Prostate gland (tissue), 2 donors: ENCODE data around the gene VGLL3. TPM values are rescaled to one million over a fixed set of nuclear protein-coding genes. Genes with fewer than 3 reads are reported as not detected.

Experiments
- DNase-seq: peaks from one replicate; pipeline ENCODE4 v3.0.0-alpha.2; 2019; ENCODE audit warnings: low spot score
- H3K27ac ChIP-seq, 2 donors: fragments of 200-600 bp; sonication (generic); 2 replicates each; pipeline ENCODE4 v1.5.1; 2017 to 2019
- H3K27me3 ChIP-seq: fragments of 200-600 bp; sonication (generic); replicated peaks from 2 replicates; pipeline ENCODE4 v1.5.1; 2019; ENCODE audit not compliant: insufficient read depth
- H3K36me3 ChIP-seq, 2 donors: fragments of 200-600 bp; sonication (generic); 1 replicate in 1 of 2; 2 replicates in 1 of 2; pipeline versions ENCODE4 v1.5.1 to v1.8.1; 2017 to 2019
- H3K4me1 ChIP-seq: fragments of 200-600 bp; sonication (generic); replicated peaks from 2 replicates; pipeline ENCODE4 v1.5.1; 2019
- H3K4me3 ChIP-seq, 2 donors: fragments of 200-600 bp; sonication (generic); 2 replicates each; pipeline ENCODE4 v1.5.1; 2017 to 2019
- H3K9me3 ChIP-seq: fragments of 200-600 bp; sonication (generic); 2 replicates; pipeline ENCODE4 v1.5.1; 2017
- CTCF ChIP-seq, 4 experiments: fragments of 200-600 bp in 2 of 4; fragments of 450-650 bp in 2 of 4; sonication (generic) in 2 of 4; IDR thresholded peaks; 1 replicate in 3 of 4; 2 replicates in 1 of 4; pipeline ENCODE4 v1.5.1; 2016 to 2019; ENCODE audit warnings: antibody characterized with exemption in 4 of 4, mild to moderate bottlenecking in 2 of 4, moderate library complexity in 2 of 4
- POLR2A ChIP-seq: fragments of 450-650 bp; IDR thresholded peaks from one replicate; pipeline ENCODE4 v1.6.1; 2016; ENCODE audit warnings: antibody characterized with exemption, mild to moderate bottlenecking
- POLR2AphosphoS5 ChIP-seq: sonication (generic); formaldehyde crosslinking; IDR thresholded peaks from one replicate; pipeline ENCODE4 v1.6.1; 2017; ENCODE audit warnings: antibody characterized with exemption
- WGBS: methylation state at CpG from one replicate; pipeline ENCODE4 v1.1.5; 2018; 5-methylcytosine and 5-hydroxymethylcytosine counted together
- intact Hi-C: fragments of 100-400 bp; cut with DNase I; formaldehyde crosslinking; loops from one replicate; pipeline ENCODE4 v1.14.2; 2022
- total RNA-seq, 2 donors: library from RNA; depleted of rRNA; stranded (reverse); fragments of >200 nt; gene quantifications; one replicate each; pipeline ENCODE4 v1.1.0, GENCODE V29; 2016

Gene VGLL3
- total RNA-seq, 2 donors from 2014 or later = 44.4 to 55.5 TPM

- H3K4me3 ChIP-seq = no peak overlapping the region
- no peaks in the 10 kb centered on the region for H3K36me3 ChIP-seq
- H3K4me1 ChIP-seq = no peaks in the 10 kb centered on the region
- no peak for DNase-seq
- intact Hi-C loops = no loop called here
- 43% methylated on average over 1 of the region's 1 CpG for WGBS
- TF ChIP-seq POLR2AphosphoS5 = no peak
- no peak for TF ChIP-seq POLR2A
- no peak for TF ChIP-seq CTCF (IDR thresholded peaks at IDR 0.05)
- no peaks in the 10 kb centered on the region for H3K9me3 ChIP-seq
- H3K27ac ChIP-seq = no peak overlapping the region
- H3K27me3 ChIP-seq = no peaks in the 10 kb centered on the region
Measured at GRCh38 chr3:86954226-86954625, 36.7 kb downstream of the VGLL3 start.

- no peaks in the 10 kb centered on the region for H3K4me1 ChIP-seq
- no peak overlapping the region for H3K4me3 ChIP-seq
- H3K9me3 ChIP-seq = no peaks in the 10 kb centered on the region
- intact Hi-C loops = no loop called here
- H3K36me3 ChIP-seq = no peaks in the 10 kb centered on the region
- no peaks in the 10 kb centered on the region for H3K27me3 ChIP-seq
- no peak for DNase-seq
- TF ChIP-seq CTCF (IDR thresholded peaks at IDR 0.05) = no peak
- TF ChIP-seq POLR2A = no peak
- TF ChIP-seq POLR2AphosphoS5 = no peak
- H3K27ac ChIP-seq = no peak overlapping the region
Measured at GRCh38 chr3:86951322-86951721, 39.6 kb downstream of the VGLL3 start.

- no peaks in the 10 kb centered on the region for H3K4me1 ChIP-seq
- intact Hi-C loops = no loop called here
- no peak overlapping the region for H3K4me3 ChIP-seq
- no peaks in the 10 kb centered on the region for H3K36me3 ChIP-seq
- DNase-seq = no peak
- 93% methylated on average over 3 of the region's 3 CpGs for WGBS
- no peak for TF ChIP-seq CTCF (IDR thresholded peaks at IDR 0.05)
- no peak for TF ChIP-seq POLR2A
- no peak for TF ChIP-seq POLR2AphosphoS5
- no peak overlapping the region for H3K27ac ChIP-seq
- no peaks in the 10 kb centered on the region for H3K27me3 ChIP-seq
- H3K9me3 ChIP-seq = no peaks in the 10 kb centered on the region
Measured at GRCh38 chr3:86950717-86951116, 40.2 kb downstream of the VGLL3 start.

GRCh38 chr3:86949850-86950249 lies 41.1 kb downstream of the VGLL3 start:
- no peak for DNase-seq
- no peak for TF ChIP-seq POLR2AphosphoS5
- no peak for TF ChIP-seq POLR2A
- no peak for TF ChIP-seq CTCF (IDR thresholded peaks at IDR 0.05)
- no peak overlapping the region for H3K27ac ChIP-seq
- no peaks in the 10 kb centered on the region for H3K36me3 ChIP-seq
- H3K4me1 ChIP-seq = no peaks in the 10 kb centered on the region
- no peak overlapping the region for H3K4me3 ChIP-seq
- intact Hi-C loops = no loop called here
- no peaks in the 10 kb centered on the region for H3K27me3 ChIP-seq
- no peaks in the 10 kb centered on the region for H3K9me3 ChIP-seq

GRCh38 chr3:86948822-86949221 lies 42.1 kb downstream of the VGLL3 start:
- Histone ChIP-seq H3K9me3 (no peaks in the 10 kb centered on the region), H3K27me3 (no peaks in the 10 kb centered on the region), H3K4me1 (no peaks in the 10 kb centered on the region), H3K36me3 (no peaks in the 10 kb centered on the region), H3K4me3 (no peak overlapping the region), H3K27ac (no peak overlapping the region)
- TF ChIP-seq POLR2A (no peak), POLR2AphosphoS5 (no peak), CTCF (IDR thresholded peaks at IDR 0.05) (no peak)
- intact Hi-C loops = no loop called here
- DNase-seq = no peak
- WGBS = 85% methylated on average over 1 of the region's 1 CpG
